ENCODE measurements around the gene LY6G6F.

LY6G6F gene

DNA sequence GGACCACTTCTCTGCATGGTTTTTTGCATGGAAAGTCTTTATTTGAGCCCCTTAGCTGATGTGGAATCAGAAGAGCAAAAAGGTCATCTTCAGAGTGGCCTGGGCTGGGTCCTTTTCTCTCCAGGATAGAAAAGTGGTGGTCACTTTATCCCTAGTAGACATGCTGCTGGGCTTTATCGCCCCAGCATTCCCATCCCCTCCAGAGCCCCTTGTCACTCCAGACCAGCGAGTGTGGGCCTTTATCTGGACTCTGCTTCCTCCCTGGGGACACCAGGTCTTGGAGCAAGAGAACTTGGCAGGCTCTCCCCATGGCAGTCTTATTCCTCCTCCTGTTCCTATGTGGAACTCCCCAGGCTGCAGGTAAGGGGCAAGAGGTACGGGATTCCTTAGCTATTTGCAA lies at the start of gene LY6G6F:
Gene LY6G6F (plus strand): TSS at position 268 of the 400 bp plus-strand sequence. CDS start 41 bp downstream, at position 309.
- DNase-seq, result no peak

GRCh38 chr6:31657406-31658157 lies 49.1 kb upstream of the LY6G6F start:
- DNase-seq, result peak; percentile 46

DNA sequence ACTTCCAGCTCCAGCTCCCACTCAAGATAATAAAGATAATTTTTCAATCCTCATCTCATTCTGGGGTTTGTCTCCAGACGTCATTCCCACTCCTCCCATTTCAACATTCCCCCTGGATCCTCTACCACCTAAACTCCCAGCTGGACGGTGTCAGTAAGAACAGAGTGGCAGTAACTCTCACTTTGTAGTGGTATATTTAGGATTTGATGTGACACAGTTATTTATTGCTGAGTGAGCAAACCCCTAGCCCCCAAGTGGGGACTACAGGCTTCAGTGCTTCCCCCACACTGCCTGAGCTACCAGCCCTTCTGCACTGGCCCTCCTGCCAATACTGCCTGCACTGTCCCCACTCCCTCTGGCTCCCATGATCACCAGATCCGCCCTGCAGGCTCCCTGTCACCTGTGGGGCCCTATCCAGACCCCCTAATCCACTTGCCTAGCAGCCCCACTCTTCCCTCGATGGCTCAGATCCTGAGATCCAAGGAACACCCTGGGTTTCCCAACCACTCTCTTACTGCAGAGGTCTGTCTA lies 48.4 kb upstream of the LY6G6F start:
- DNase-seq, result no peak

GRCh38 chr6:31658983-31659648 lies 47.5 kb upstream of the LY6G6F start:
- no peak for DNase-seq

DNA sequence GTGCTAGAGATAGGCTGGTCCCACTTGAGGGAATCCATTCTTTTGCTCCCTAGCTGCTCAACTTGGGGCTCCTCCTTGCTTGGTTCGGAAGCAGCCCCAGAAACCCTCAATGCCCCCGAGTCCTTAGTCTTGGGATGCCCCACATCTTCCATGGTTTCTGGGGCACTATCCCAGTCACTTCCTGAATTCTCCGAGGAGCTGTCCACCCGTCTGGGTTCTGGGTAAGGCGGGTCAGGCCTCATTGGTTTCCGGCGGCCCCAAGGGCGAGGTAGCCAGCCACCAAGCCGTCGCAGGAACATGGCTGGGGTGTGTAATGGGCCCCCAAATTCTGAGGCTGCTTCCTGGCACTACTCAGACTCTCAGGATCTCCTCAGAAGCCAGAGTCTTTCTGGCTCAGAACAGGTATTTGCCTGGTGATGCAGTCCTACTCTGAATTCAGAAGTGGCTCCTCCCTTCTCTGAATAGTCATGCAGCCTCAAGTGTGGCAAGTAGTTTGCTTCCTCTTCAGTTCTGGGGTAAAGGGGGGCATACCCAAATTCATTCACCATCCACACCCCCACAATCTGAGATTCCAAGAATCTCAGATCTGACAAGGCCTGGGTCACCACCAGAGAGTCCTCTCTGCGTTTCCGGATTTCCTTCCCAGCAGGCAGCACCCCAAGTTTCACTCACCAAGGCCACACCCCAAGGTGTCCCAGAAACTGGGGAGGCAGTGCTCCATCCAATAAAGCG lies 46.9 kb upstream of the LY6G6F start:
- DNase-seq, result no peak

DNA sequence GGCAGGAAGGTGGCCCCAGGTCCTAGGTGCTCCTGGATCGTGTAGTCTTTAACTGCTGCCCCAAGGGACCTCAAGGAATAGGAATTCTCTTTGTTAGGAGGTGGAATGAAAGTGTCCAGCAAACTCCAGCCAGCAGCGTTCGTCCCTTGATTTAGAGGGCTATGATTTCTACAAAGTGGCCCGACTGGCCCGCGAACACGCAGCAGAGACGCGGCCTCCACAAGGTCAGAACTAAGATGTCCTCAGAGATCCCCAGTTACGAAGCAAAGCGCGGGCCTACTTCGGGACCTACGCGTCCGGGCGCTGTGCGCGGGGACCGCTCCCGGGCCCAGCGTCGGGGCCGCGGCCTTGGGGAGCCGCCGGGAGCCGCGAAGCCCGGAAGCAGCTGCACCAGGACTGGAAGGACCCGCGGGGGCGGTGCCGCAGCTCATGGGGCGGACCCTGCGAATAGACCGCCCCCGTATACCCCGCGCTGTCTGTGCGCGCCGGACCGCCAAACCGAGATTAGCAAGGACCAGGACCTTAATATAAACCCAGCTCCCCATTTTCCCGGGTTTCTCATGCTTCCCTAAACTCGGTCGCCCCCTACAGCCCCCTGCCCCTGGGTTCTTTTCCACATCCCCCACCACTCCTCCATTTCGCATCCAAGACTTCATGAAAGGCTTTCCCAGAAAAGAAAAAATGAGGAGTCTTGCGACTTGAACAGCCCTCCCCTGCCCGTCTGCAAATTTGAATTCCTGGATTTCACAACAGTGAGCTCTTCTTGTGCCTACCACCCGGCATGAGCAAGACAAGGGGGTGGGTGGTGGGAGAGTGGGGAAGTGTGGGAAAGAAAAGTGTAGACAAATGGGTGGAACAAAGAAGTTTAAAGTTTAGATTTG lies 46.0 kb upstream of the LY6G6F start, which contains the start of gene C6orf47:
Gene C6orf47 (minus strand): TSS at position 398 of the 881 bp plus-strand sequence. CDS start 831 bp downstream, outside the sequence.
- peak; percentile 77 for DNase-seq

GRCh38 chr6:31661262-31662123 lies 45.2 kb upstream of the LY6G6F start:
- DNase-seq, result no peak

GRCh38 chr6:31662124-31662723 lies 44.4 kb upstream of the LY6G6F start:
- no peak for DNase-seq

- DNase-seq, result no peak
Measured at GRCh38 chr6:31663126-31663960, 43.3 kb upstream of the LY6G6F start.

DNA sequence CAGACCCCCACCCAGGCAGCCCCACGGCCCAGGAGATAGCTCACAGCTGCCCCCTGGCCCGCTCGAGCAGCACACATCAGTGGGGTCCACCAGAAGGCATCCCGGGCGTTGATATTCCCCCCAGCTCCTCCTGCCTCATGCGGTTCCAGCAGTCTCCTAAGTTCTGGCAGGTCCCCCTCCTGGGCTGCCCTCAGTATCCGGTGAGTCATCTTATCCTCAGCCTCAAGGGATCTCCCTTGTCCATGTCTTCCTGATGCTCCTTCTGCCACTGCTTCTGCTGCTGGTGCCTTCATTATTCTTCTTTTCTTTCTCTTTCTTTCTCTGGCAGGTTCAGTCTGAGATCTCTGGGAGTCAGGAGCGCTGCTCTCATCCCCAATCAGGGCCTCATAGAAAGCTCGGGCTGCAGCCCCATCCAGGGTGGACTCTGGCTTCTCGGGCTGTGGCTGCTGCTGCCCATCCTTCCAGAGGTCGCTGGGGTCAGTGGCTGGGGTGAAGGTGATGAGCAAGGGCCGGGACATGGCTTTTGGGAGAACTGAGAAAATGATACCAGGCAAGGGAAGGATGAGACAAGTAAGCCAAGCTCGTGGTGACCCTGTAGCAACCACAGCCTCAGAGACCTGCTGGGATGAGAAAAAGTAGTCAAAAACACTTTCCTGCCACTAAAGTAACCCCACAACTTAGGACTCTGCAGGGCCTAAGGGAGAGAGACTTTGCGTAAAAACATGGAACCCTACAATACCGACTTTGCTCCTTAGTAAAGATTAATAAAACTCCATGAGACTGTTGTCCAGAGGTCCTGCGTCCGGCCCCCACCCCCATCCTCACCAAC lies 42.5 kb upstream of the LY6G6F start:
- DNase-seq, result no peak

DNA sequence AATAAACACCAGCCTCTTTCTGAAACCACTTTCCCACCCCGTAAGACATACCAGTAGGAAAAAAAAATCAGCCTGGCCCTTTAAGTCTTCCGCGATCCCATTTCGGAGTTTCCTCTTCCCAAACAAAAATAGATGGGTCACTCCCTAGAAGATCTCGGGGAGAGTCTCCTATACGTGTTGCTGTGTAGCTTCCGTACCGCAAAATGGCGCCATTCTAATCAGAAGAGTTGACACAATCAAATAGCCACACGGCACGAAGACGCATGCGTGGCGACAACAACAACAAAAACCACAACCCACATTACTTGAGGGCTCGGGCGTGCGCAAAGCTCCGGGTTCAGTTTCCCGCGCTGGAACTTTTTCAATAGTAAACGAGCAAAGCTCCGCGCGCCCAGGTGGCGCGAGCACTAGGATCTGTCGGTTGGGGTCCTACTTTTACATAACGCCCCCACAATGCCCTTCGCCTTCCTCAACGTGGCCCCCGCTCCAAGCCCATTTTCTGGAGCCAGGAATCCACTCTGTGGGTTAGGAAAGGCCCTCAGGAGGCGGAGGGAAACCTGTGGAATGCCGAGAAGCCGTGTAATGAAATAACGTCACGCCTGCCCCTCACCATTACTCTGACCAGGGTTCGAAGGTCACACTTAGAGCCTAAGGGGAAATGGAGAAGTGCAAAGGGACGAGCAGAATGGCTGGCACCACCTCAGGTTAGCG lies 41.7 kb upstream of the LY6G6F start, which contains the start of gene GPANK1:
Gene GPANK1 (minus strand): TSS at position 208 of the 711 bp plus-strand sequence. CDS start 519 bp downstream, outside the sequence.
- peak; percentile 92 for DNase-seq

- DNase-seq, result peak; percentile 99
Measured at GRCh38 chr6:31665501-31666336, 40.9 kb upstream of the LY6G6F start, which contains the start of gene CSNK2B. Gene CSNK2B, plus strand, starts transcription at chr6:31666080. Its CDS starts 752 bp downstream, at chr6:31666832.

GRCh38 chr6:31666337-31666965 lies 40.2 kb upstream of the LY6G6F start:
- DNase-seq, result no peak

DNA sequence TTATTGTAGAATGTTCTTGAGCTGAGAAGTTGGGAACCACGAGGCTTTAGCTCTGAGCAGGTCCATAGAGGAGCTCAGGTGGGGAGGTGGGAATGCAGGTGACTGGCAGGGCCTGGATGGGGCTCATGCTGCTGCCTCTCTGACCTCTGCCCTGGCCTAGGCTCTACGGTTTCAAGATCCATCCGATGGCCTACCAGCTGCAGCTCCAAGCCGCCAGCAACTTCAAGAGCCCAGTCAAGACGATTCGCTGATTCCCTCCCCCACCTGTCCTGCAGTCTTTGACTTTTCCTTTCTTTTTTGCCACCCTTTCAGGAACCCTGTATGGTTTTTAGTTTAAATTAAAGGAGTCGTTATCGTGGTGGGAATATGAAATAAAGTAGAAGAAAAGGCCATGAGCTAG lies 37.0 kb upstream of the LY6G6F start, which contains the start of gene LY6G5B:
Gene LY6G5B (plus strand): TSS at position 301 of the 400 bp plus-strand sequence. CDS start 975 bp downstream, outside the sequence.
- DNase-seq, result no peak

- DNase-seq, result no peak
Measured at GRCh38 chr6:31676322-31676903, 30.3 kb upstream of the LY6G6F start.

GRCh38 chr6:31676904-31677303 lies 29.8 kb upstream of the LY6G6F start:
- no peak for DNase-seq
